Thyroid gland (tissue), 4 donors: Measurements from ENCODE around the gene PLEKHA3.

ENCODE experiments used
- CTCF ChIP-seq, 6 experiments: fragments of 200-600 bp in 3 of 6; fragments of 450-650 bp in 3 of 6; sonication (generic) in 3 of 6; IDR thresholded peaks; one replicate each; pipeline ENCODE4 v1.5.1; 2016 to 2019; ENCODE audit warnings: antibody characterized with exemption in 6 of 6, mild to moderate bottlenecking in 2 of 6, inconsistent platforms in 1 of 6, moderate library complexity in 1 of 6
- POLR2A ChIP-seq, 2 donors: fragments of 450-650 bp; IDR thresholded peaks; one replicate each; pipeline ENCODE4 v1.6.1; 2017; ENCODE audit warnings: antibody characterized with exemption in 2 of 2, mild to moderate bottlenecking in 2 of 2, moderate library complexity in 1 of 2

DNA sequence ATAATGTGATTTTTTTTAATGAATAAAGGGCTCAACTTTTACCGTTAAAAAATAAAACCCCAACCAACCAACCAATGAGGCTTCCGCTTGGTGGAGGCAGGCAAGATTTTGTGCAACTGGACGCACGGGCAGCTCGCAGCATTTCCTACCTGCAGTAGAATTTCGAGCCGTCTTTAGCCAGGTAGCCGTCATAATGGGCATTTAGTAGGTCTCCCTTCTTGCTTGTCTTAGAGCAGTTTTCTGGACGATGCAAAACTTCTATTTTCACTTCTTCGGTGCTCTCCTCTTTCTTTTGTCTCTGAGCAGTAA, 2.2 kb upstream of the PLEKHA3 start:
- TF ChIP-seq CTCF (IDR thresholded peaks at IDR 0.05): no peak
- TF ChIP-seq POLR2A (IDR thresholded peaks at IDR 0.05): no peak
